HepG2 (cell line): ENCODE data around the gene FAAP20. TPM values are rescaled to one million over a fixed set of nuclear protein-coding genes. Genes with fewer than 3 reads are reported as not detected.

ENCODE experiments used
- ATAC-seq: fragments of 200-7000 bp; cut with Tn5 transposase; 3 replicates; pipeline ENCODE4 v1.9.1; 2020; ENCODE audit warnings: mild to moderate bottlenecking, moderate library complexity
- BruUV-seq: library from RNA; stranded (reverse); fragments of 400-500 nt; replicated peaks from 2 replicates; lab custom pipeline; 2021; lab: Mats Ljungman, UMichigan
- CTCF ChIA-PET: fragments of 300-600 bp; formaldehyde crosslinking; extraction: SDS; loops from one replicate; lab custom pipeline; 2021; ENCODE audit warnings: low total read pairs, inconsistent platforms, low intra/inter-chr PET ratio; lab: Yijun Ruan, JAX
- POLR2A ChIA-PET: fragments of 350-600 bp; sonication (Branson Sonifier 250); formaldehyde crosslinking; loops from one replicate; lab custom pipeline; 2020; ENCODE audit warnings: antibody characterized with exemption, inconsistent platforms; lab: Yijun Ruan, JAX
- DNase-seq: peaks from one replicate; pipeline ENCODE4 v3.0.0-alpha.2; 2015; ENCODE audit warnings: low spot score
- FAIRE-seq: peaks from 3 replicates; lab custom pipeline; 2011; peaks lifted over from hg19 to GRCh38; lab: Jason Lieb, UNC
- H2AFZ ChIP-seq: one replicate; pipeline ENCODE4 v1.6.1; 2011; ENCODE audit warnings: low read length, inconsistent platforms
- H3K27ac ChIP-seq: fragments of 300-600 bp; 3 replicates; pipeline ENCODE4 v1.8.0; 2011; ENCODE audit warnings: mixed run types, mild to moderate bottlenecking, mixed read lengths, low read length, inconsistent platforms; ENCODE audit not compliant: insufficient read depth; ENCODE audit errors: extremely low read length
- H3K27me3 ChIP-seq, 2 experiments: fragments of 200-600 bp in 1 of 2; 2 replicates in 1 of 2; 3 replicates in 1 of 2; pipeline versions ENCODE4 v1.6.0 to v1.8.0; 2011; ENCODE audit warnings: low read length in 2 of 2, mild to moderate bottlenecking in 2 of 2, moderate library complexity in 2 of 2, inconsistent platforms in 1 of 2; ENCODE audit not compliant: insufficient read depth in 2 of 2, control insufficient read depth in 1 of 2
- H3K36me3 ChIP-seq, 2 experiments: fragments of 200-600 bp in 1 of 2; replicated peaks in 1 of 2; 2 replicates in 1 of 2; 3 replicates in 1 of 2; pipeline versions ENCODE4 v1.5.1 to v1.8.0; 2011; ENCODE audit warnings: low read length in 2 of 2, inconsistent platforms in 1 of 2; ENCODE audit not compliant: insufficient read depth in 2 of 2, control insufficient read depth in 1 of 2
- H3K4me1 ChIP-seq: 2 replicates; pipeline ENCODE4 v1.5.1; 2012; ENCODE audit warnings: low read length, inconsistent platforms; ENCODE audit not compliant: insufficient read depth
- H3K4me2 ChIP-seq: 2 replicates; pipeline ENCODE4 v1.6.0; 2011; ENCODE audit warnings: low read depth, low read length, inconsistent platforms
- H3K4me3 ChIP-seq, 3 experiments: fragments of 200-600 bp in 1 of 3; sonication (generic), shearing (Covaris generic) in 1 of 3; replicated peaks in 1 of 3; 2 replicates each; pipeline ENCODE4 v1.5.1; 2011 to 2016; ENCODE audit warnings: low read length in 3 of 3, inconsistent platforms in 2 of 3, low read depth in 2 of 3, mild to moderate bottlenecking in 2 of 3, control low read depth in 1 of 3, mixed read lengths in 1 of 3; ENCODE audit not compliant: insufficient read depth in 1 of 3
- H3K79me2 ChIP-seq: one replicate; pipeline ENCODE4 v1.6.1; 2011; ENCODE audit warnings: low read length, inconsistent platforms; ENCODE audit not compliant: insufficient read depth
- H3K9ac ChIP-seq: 2 replicates; pipeline ENCODE4 v1.6.0; 2011; ENCODE audit warnings: mild to moderate bottlenecking, low read depth, low read length, inconsistent platforms; ENCODE audit not compliant: insufficient read depth
- H3K9me3 ChIP-seq: 2 replicates; pipeline ENCODE4 v1.5.1; 2012; ENCODE audit warnings: mild to moderate bottlenecking, low read length
- H4K20me1 ChIP-seq: 2 replicates; pipeline ENCODE4 v1.6.0; 2011; ENCODE audit warnings: inconsistent platforms, mild to moderate bottlenecking, low read length, moderate library complexity; ENCODE audit not compliant: insufficient read depth
- FOXP1 ChIP-seq, 2 experiments: fragments of 450-650 bp in 1 of 2; IDR thresholded peaks; 2 replicates each; pipeline ENCODE4 v1.6.1; 2017 to 2018; ENCODE audit warnings: antibody characterized with exemption in 1 of 2
- HNRNPL ChIP-seq: fragments of 200-400 bp; formaldehyde crosslinking; IDR thresholded peaks from 2 replicates; pipeline ENCODE4 v1.6.1; 2017; ENCODE audit warnings: mild to moderate bottlenecking, low read depth, low read length
- KDM1A ChIP-seq: IDR thresholded peaks from 2 replicates; pipeline ENCODE4 v1.6.1; 2016; ENCODE audit warnings: missing compliant biosample characterization
- LCORL ChIP-seq, 2 experiments: fragments of 450-650 bp in 1 of 2; sonication (generic) in 1 of 2; formaldehyde crosslinking in 1 of 2; IDR thresholded peaks; 2 replicates each; pipeline versions ENCODE4 v1.5.0 to v1.6.1; 2017 to 2020; ENCODE audit warnings: antibody characterized with exemption in 1 of 2, missing genetic modification reagents in 1 of 2
- MATR3 ChIP-seq: sonication (generic); formaldehyde crosslinking; IDR thresholded peaks from 2 replicates; pipeline ENCODE4 v1.4.0; 2020; ENCODE audit warnings: missing genetic modification reagents
- MYNN ChIP-seq: sonication (generic); formaldehyde crosslinking; IDR thresholded peaks from 2 replicates; pipeline ENCODE4 v1.4.0; 2020; ENCODE audit warnings: mild to moderate bottlenecking, low read depth, missing genetic modification reagents
- RBFOX2 ChIP-seq: fragments of 200-400 bp; formaldehyde crosslinking; IDR thresholded peaks from 2 replicates; pipeline ENCODE4 v1.6.1; 2017; ENCODE audit warnings: low read depth, mild to moderate bottlenecking, low read length
- RERE ChIP-seq: IDR thresholded peaks from 2 replicates; pipeline ENCODE4 v1.6.1; 2016; ENCODE audit warnings: low read depth, missing genetic modification reagents, missing compliant biosample characterization
- SNRNP70 ChIP-seq: fragments of 200-400 bp; formaldehyde crosslinking; IDR thresholded peaks from 2 replicates; pipeline ENCODE4 v1.6.1; 2017; ENCODE audit warnings: mild to moderate bottlenecking, low read depth, low read length, moderate library complexity
- SP4 ChIP-seq: sonication (generic); formaldehyde crosslinking; IDR thresholded peaks from 2 replicates; pipeline ENCODE4 v1.8.1; 2023; ENCODE audit warnings: mild to moderate bottlenecking, missing genetic modification reagents
- SUZ12 ChIP-seq: fragments of 150-350 bp; IDR thresholded peaks from 2 replicates; pipeline ENCODE4 v1.6.1; 2014; ENCODE audit warnings: low read depth, low read length
- ZMYM4 ChIP-seq: sonication (generic); formaldehyde crosslinking; IDR thresholded peaks from 2 replicates; pipeline ENCODE4 v1.8.1; 2023; ENCODE audit warnings: mild to moderate bottlenecking, missing genetic modification reagents
- ZNF20 ChIP-seq: sonication (generic); formaldehyde crosslinking; IDR thresholded peaks from 2 replicates; pipeline ENCODE4 v1.4.0; 2020; ENCODE audit warnings: mild to moderate bottlenecking, moderate library complexity, missing genetic modification reagents
- ZNF337 ChIP-seq: sonication (generic); formaldehyde crosslinking; IDR thresholded peaks from 2 replicates; pipeline ENCODE4 v1.5.1; 2020; ENCODE audit warnings: missing genetic modification reagents, low read depth, mild to moderate bottlenecking, borderline replicate concordance
- ZNF709 ChIP-seq: sonication (generic); formaldehyde crosslinking; IDR thresholded peaks from 2 replicates; pipeline ENCODE4 v1.5.0; 2020; ENCODE audit warnings: mild to moderate bottlenecking, missing genetic modification reagents
- ZNF839 ChIP-seq: sonication (generic); formaldehyde crosslinking; IDR thresholded peaks from 2 replicates; pipeline ENCODE4 v1.4.0; 2020; ENCODE audit warnings: missing genetic modification reagents, mild to moderate bottlenecking, borderline replicate concordance
- WGBS: methylation state at CpG from one replicate; pipeline ENCODE4 v1.1.6; 2017; ENCODE audit warnings: low lambda C conversion rate; 5-methylcytosine and 5-hydroxymethylcytosine counted together
- in situ Hi-C: cut with HindIII; loops from 2 replicates; pipeline ENCODE4 v1.10.0; 2017; ENCODE audit warnings: low pct_unique_long_range_greater_than_20kb; ENCODE audit not compliant: extremely low pct_ligation_motif_present
- intact Hi-C: fragments of 100-400 bp; cut with micrococcal nuclease; formaldehyde crosslinking; loops from one replicate; pipeline ENCODE4 v1.10.0; 2022; ENCODE audit not compliant: unreplicated experiment
- polyA plus RNA-seq, 8 experiments: library from polyadenylated mRNA; depleted of rRNA in 3 of 8; stranded (reverse) in 7 of 8; unstranded in 1 of 8; fragments of >200 nt; fragmentation: Illumina TruSeq in 4 of 8; extraction: Trizol in 4 of 8; gene quantifications; 2 replicates each; pipeline versions ENCODE4 v1.2.1 to v1.2.3, GENCODE V29; 2011 to 2016; ENCODE audit warnings: low read depth in 4 of 8, missing spikeins in 1 of 8, mixed read lengths in 1 of 8; ENCODE audit not compliant: insufficient read depth in 1 of 8
- total RNA-seq, 5 experiments: library from RNA; depleted of rRNA; stranded (reverse); fragments of >200 nt; fragmentation: Illumina TruSeq; extraction: Trizol; gene quantifications; 2 replicates each; pipeline ENCODE4 v1.2.3, GENCODE V29; 2016; ENCODE audit warnings: low read depth in 1 of 5

Gene FAAP20
- total and polyA plus RNA-seq, 2 of the 13 experiments (the other 11 are each of a cell fraction or from before 2014, with no cell fraction given): 9.6 to 10.8 TPM

- in situ Hi-C loops: loop anchor here (25.0 kb wide), 1 partner anchor 333 kb away; no protein-coding TSS in a partner anchor
These were observed 15.1 kb downstream of the FAAP20 start for GRCh38 chr1:2179283-2180013.

More at GRCh38 chr1:2179283-2180013, 15.1 kb downstream of the FAAP20 start:
- TF ChIP-seq SUZ12 (no peak), ZNF839 (CRISPR knock-in tag) (no peak), KDM1A (no peak), RERE (CRISPR knock-in tag) (no peak), MYNN (CRISPR knock-in tag) (no peak), ZNF20 (CRISPR knock-in tag) (no peak), ZNF337 (no peak), ZNF709 (CRISPR knock-in tag) (no peak), FOXP1 (IDR thresholded peaks at IDR 0.05) (no peak), FOXP1 (CRISPR knock-in tag; IDR thresholded peaks at IDR 0.05) (no peak), SP4 (CRISPR knock-in tag) (no peak), LCORL (IDR thresholded peaks at IDR 0.05) (no peak), LCORL (CRISPR knock-in tag; IDR thresholded peaks at IDR 0.05) (no peak), ZMYM4 (CRISPR knock-in tag) (no peak), SNRNP70 (no peak), RBFOX2 (no peak), HNRNPL (no peak), MATR3 (CRISPR knock-in tag) (no peak)
- no peak overlapping the region for H3K9ac ChIP-seq
- H3K27ac ChIP-seq: no peak overlapping the region
- POLR2A ChIA-PET: no interaction called here
- H4K20me1 ChIP-seq: no peaks in the 10 kb centered on the region; the same call in 1 of the 2 replicates
- no TSS peak for BruUV-seq
- intact Hi-C loops: no loop called here
- H3K4me1 ChIP-seq: no peaks in the 10 kb centered on the region
- no peak for ATAC-seq
- no peak for FAIRE-seq
- DNase-seq: no peak
- H3K79me2 ChIP-seq: no peaks in the 10 kb centered on the region
- no peak overlapping the region for H3K4me3 ChIP-seq
- CTCF ChIA-PET: no interaction called here
- no peak overlapping the region for H2AFZ ChIP-seq
- no peak overlapping the region for H3K4me2 ChIP-seq
- 93% methylated on average over 23 of the region's 28 CpGs for WGBS
- H3K27me3 ChIP-seq: no peaks in the 10 kb centered on the region
- peaks cover 24 to 44% of the 10 kb centered on the region in 2 experiments for H3K36me3 ChIP-seq
- H3K9me3 ChIP-seq: no peaks in the 10 kb centered on the region
